GM18951 (cell line): ENCODE measurements around the gene WDR7.

Experiments used
- POLR2A ChIP-seq: IDR thresholded peaks from 4 replicates; pipeline ENCODE4 v1.6.1; 2011; ENCODE audit warnings: mild to moderate bottlenecking; ENCODE audit not compliant: insufficient read length, insufficient read depth; ENCODE audit errors: extremely low read depth
- in situ Hi-C: fragments of 300-500 bp; cut with MboI; formaldehyde crosslinking; loops from one replicate; pipeline ENCODE4 v1.12.0; 2022; ENCODE audit warnings: low sequenced_read_pairs, mixed read lengths, inconsistent platforms; ENCODE audit not compliant: unreplicated experiment

WDR7 gene

GRCh38 chr18:56937874-56938430, 286.8 kb downstream of the WDR7 start:
- TF ChIP-seq POLR2A = no peak
- in situ Hi-C loops = no loop called here

GRCh38 chr18:56945171-56946083, 294.3 kb downstream of the WDR7 start:
- in situ Hi-C loops = no loop called here
- no peak for TF ChIP-seq POLR2A

- in situ Hi-C loops = no loop called here
- no peak for TF ChIP-seq POLR2A
Observed at GRCh38 chr18:56947236-56947635, 296.1 kb downstream of the WDR7 start.

- no peak for TF ChIP-seq POLR2A
- in situ Hi-C loops = no loop called here
Observed at GRCh38 chr18:56952026-56952425, 300.9 kb downstream of the WDR7 start.

GRCh38 chr18:56953428-56954198, 302.5 kb downstream of the WDR7 start:
- TF ChIP-seq POLR2A = no peak
- in situ Hi-C loops = no loop called here

- no peak for TF ChIP-seq POLR2A
- in situ Hi-C loops = no loop called here
Observed at GRCh38 chr18:56955490-56955889, 304.3 kb downstream of the WDR7 start.

- TF ChIP-seq POLR2A = no peak
- in situ Hi-C loops = no loop called here
Observed at GRCh38 chr18:56959120-56959519, 308.0 kb downstream of the WDR7 start.

GRCh38 chr18:56962322-56962721, 311.2 kb downstream of the WDR7 start:
- in situ Hi-C loops = no loop called here
- TF ChIP-seq POLR2A = no peak

GRCh38 chr18:56967035-56967434, 315.9 kb downstream of the WDR7 start:
- no peak for TF ChIP-seq POLR2A
- in situ Hi-C loops = no loop called here

GRCh38 chr18:56973487-56973886, 322.3 kb downstream of the WDR7 start:
- no peak for TF ChIP-seq POLR2A
- in situ Hi-C loops = no loop called here

GRCh38 chr18:56974141-56974540, 323.0 kb downstream of the WDR7 start:
- in situ Hi-C loops = no loop called here
- no peak for TF ChIP-seq POLR2A

GRCh38 chr18:56975276-56975675, 324.1 kb downstream of the WDR7 start:
- TF ChIP-seq POLR2A = no peak
- in situ Hi-C loops = no loop called here

- in situ Hi-C loops = no loop called here
- no peak for TF ChIP-seq POLR2A
Observed at GRCh38 chr18:56977309-56977708, 326.1 kb downstream of the WDR7 start.
